GM21423 (cell line): ENCODE measurements around the gene TAF7L.
"Not testable (repeated sequence)": the region's sequence is repeated elsewhere in the genome, so short reads cannot be mapped to it uniquely, and the experiment has no call there.

Experiments used
- ATAC-seq: cut with Tn5 transposase; IDR thresholded peaks from one replicate; pipeline ENCODE4 v1.9.1; 2021; ENCODE audit warnings: mild to moderate bottlenecking, moderate library complexity; ENCODE audit not compliant: unreplicated experiment

The TAF7L gene, protein sequence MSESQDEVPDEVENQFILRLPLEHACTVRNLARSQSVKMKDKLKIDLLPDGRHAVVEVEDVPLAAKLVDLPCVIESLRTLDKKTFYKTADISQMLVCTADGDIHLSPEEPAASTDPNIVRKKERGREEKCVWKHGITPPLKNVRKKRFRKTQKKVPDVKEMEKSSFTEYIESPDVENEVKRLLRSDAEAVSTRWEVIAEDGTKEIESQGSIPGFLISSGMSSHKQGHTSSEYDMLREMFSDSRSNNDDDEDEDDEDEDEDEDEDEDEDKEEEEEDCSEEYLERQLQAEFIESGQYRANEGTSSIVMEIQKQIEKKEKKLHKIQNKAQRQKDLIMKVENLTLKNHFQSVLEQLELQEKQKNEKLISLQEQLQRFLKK

GRCh38 chrX:101290957-101291603 is at the start of gene TAF7L:
TSS of gene TAF7L (minus strand) at chrX:101291334. CDS start at chrX:101287543, 3,791 bp downstream.
- ATAC-seq: no peak

DNA sequence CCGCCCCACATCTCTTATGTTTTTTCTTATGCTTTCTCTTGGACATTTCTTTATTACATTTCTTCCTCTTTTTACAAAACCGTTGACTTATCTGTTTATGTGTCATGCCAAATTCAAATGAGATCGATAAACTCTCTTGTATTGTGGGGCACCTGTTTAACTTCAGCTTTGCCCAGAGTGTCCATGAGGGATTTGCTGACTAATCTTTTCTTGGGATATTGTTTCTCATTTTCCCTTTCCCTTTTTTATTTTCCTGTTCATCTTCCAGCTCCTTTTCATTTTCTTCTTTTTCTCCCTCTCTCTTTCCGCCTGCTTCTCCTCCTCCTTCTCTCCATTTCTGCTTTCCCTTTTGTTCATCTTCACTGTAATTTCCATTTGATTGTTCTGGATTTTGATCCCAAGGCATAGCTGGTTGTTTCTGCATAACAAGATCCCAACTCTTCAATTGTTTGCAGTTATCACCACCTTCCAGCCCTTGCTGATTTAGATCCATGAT is 46.7 kb upstream of the TAF7L start:
- ATAC-seq: no peak

- not testable (repeated sequence) for ATAC-seq
Observed at GRCh38 chrX:101334310-101334709, 43.2 kb upstream of the TAF7L start.

DNA sequence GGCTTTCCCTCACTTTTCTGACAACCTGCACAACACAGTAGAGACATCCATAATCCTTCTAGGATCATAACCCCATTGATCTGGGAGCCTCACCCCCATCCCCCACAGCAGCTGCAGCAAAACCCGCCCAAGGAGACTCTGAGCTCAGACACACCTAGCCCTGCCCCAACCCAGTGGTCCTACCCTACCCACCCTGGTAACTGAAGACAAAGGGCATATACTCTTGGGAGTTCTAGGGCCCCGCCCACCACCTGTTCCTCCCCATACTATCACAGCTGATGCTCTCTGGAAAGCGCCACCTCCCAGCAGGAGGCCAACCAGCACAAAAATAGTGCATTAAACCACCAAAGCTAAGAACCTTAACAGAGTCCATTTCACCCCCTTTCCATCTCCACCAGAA is 35.5 kb upstream of the TAF7L start:
- ATAC-seq: not testable (repeated sequence)

- ATAC-seq: no peak
Observed at GRCh38 chrX:101303790-101304189, 12.7 kb upstream of the TAF7L start.

GRCh38 chrX:101295603-101296002 is 4.5 kb upstream of the TAF7L start:
- not testable (repeated sequence) for ATAC-seq

GRCh38 chrX:101287402-101287801 is 3.7 kb downstream of the TAF7L start:
- ATAC-seq: no peak

GRCh38 chrX:101276238-101276637 is 14.9 kb downstream of the TAF7L start:
- ATAC-seq: no peak

- no peak for ATAC-seq
Observed at GRCh38 chrX:101274198-101274597, 16.9 kb downstream of the TAF7L start.

GRCh38 chrX:101265869-101266428 is 25.2 kb downstream of the TAF7L start:
- ATAC-seq: no peak

GRCh38 chrX:101263766-101264165 is 27.4 kb downstream of the TAF7L start:
- no peak for ATAC-seq

- ATAC-seq: no peak
Observed at GRCh38 chrX:101262590-101262989, 28.5 kb downstream of the TAF7L start.

- ATAC-seq: no peak
Observed at GRCh38 chrX:101260435-101260834, 30.7 kb downstream of the TAF7L start.

DNA sequence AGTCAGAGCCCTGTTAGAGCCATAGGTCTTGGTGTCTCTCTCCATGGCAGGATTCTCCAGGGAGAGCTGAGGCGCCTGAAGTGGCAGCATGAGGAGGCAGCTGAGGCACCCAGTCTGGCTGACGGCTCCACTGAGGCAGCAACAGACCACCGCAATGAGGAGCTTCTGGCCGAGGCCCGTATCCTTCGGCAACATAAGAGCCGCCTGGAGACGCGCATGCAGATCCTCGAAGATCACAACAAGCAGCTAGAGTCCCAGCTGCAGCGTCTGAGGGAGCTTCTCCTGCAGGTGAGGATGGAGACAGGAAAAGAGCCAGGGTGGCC is 32.9 kb downstream of the TAF7L start:
- ATAC-seq: no peak

- ATAC-seq: no peak
Observed at GRCh38 chrX:101257448-101258258, 33.5 kb downstream of the TAF7L start.

DNA sequence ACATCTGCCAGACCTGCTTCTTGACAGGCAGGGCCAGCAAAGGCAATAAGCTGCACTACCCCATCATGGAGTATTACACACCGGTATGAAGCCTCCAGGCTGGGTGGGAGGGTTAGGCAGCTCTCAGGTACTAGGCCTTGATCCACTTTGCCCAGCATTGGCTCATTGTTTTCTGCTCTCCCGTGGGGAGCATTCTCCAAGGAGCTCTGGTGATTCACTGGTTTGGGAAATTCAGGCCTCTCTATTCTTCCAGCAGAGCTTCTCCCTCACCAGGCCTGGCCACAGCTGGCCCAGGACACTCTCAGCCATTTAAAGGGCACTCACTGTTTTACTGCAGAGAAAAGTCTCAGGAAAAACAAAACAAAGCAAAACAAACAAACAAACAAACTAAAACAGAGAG is 38.5 kb downstream of the TAF7L start:
- no peak for ATAC-seq

DNA sequence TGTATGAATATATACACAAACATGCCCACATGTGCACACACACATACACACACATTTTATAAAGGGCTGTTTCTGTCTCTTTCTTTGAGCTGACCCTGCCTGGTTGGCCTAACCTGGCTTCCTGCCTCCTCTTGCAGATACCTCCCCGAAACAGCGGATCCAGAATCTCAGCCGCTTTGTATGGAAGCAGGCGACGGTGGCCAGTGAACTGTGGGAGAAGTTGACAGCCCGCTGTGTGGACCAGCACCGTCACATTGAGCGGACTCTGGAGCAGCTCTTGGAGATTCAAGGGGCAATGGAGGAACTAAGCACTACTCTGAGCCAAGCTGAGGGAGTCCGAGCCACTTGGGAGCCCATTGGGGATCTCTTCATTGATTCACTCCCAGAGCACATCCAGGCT is 49.6 kb downstream of the TAF7L start:
- ATAC-seq: no peak

- ATAC-seq: no peak
Observed at GRCh38 chrX:101237041-101237440, 54.1 kb downstream of the TAF7L start.

DNA sequence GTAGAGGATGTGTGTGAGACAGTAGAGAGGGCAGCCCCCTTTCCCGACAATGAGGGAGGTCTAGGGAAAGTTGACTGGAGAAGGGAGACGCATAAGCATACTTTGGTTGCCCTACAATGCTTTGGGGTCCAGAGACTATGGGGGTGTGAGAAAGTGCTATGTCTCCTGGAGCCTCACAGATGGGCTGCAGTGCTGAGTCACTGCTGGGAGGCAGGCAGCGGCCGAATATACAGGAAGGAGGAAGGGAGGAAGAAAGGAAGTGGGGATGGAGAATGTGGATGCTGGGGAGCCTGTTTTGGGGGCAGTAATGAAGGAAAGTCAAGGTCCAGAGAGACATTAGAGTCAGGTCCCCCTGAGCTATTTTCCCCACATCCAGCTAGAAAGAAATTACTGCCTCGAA is 58.8 kb downstream of the TAF7L start:
- ATAC-seq: no peak

DNA sequence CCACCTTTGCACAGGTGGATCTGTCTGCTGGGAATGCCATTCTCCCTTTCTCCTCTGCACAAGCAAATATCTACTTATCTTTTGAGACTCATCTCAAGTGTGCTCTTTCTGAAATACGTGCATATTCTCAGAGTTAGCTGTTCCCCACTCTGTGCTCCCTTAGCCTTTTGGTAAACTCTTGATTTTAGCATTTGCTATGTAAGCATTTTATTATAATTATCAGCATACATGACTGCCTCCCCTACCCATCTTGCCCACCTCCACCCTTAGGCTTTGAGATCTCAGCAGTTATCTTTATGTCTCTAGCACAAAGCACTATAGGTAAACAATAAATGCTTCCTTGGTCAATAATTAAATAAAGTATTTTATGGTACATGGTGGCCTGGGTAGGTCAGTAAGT is 60.1 kb downstream of the TAF7L start:
- ATAC-seq: no peak

- no peak for ATAC-seq
Observed at GRCh38 chrX:101230636-101231035, 60.5 kb downstream of the TAF7L start.
